WTC11 (cell line): Measurements from ENCODE around the gene ADM5.

Experiments
- HMGA2 ChIP-seq: fragments of 250-450 bp; sonication (Bioruptor Pico); IDR thresholded peaks from 2 replicates; pipeline ENCODE4 v1.4.0; 2021; ENCODE audit warnings: mild to moderate bottlenecking, moderate library complexity
- TF ChIP-seq, protein P1 (sequence below): fragments of 200-600 bp; IDR thresholded peaks from 2 replicates; pipeline ENCODE4 v1.8.0; 2022; ENCODE audit warnings: antibody characterized with exemption
- TF ChIP-seq, protein P2 (sequence below): sonication (generic); formaldehyde crosslinking; IDR thresholded peaks from 2 replicates; pipeline ENCODE4 v1.8.0; 2023; ENCODE audit warnings: missing genetic modification reagents

DNA sequence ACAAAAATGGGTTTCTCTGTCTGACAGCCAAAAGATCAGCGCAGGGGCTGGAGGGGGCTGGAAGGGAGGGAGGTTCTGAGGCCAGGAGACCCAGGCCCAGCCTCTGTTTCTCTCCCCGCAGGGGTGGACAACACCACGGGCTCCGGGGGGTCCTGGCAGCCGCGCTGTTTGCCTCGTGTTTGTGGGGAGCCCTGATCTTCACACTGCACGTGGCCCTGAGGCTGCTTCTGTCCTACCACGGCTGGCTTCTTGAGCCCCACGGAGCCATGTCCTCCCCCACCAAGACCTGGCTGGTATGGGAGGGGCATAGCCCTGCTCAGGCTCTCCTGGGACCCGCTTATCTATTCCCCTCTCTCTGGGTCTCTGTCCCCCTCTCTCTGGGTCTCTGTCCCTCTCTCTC lies 11.2 kb downstream of the ADM5 start:
- TF ChIP-seq, protein P1, sequence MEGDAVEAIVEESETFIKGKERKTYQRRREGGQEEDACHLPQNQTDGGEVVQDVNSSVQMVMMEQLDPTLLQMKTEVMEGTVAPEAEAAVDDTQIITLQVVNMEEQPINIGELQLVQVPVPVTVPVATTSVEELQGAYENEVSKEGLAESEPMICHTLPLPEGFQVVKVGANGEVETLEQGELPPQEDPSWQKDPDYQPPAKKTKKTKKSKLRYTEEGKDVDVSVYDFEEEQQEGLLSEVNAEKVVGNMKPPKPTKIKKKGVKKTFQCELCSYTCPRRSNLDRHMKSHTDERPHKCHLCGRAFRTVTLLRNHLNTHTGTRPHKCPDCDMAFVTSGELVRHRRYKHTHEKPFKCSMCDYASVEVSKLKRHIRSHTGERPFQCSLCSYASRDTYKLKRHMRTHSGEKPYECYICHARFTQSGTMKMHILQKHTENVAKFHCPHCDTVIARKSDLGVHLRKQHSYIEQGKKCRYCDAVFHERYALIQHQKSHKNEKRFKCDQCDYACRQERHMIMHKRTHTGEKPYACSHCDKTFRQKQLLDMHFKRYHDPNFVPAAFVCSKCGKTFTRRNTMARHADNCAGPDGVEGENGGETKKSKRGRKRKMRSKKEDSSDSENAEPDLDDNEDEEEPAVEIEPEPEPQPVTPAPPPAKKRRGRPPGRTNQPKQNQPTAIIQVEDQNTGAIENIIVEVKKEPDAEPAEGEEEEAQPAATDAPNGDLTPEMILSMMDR: no peak
- TF ChIP-seq, protein P2, sequence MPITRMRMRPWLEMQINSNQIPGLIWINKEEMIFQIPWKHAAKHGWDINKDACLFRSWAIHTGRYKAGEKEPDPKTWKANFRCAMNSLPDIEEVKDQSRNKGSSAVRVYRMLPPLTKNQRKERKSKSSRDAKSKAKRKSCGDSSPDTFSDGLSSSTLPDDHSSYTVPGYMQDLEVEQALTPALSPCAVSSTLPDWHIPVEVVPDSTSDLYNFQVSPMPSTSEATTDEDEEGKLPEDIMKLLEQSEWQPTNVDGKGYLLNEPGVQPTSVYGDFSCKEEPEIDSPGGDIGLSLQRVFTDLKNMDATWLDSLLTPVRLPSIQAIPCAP: no peak
- no peak for TF ChIP-seq HMGA2 (CRISPR knock-in tag)
